ENCODE measurements around the gene TLCD2. TPM values are rescaled to one million over a fixed set of nuclear protein-coding genes. Genes with fewer than 3 reads are reported as not detected.

The TLCD2 gene
- total and polyA plus RNA-seq, 2 experiments from 2014 or later, result 0.70 to 1.4 TPM

GRCh38 chr17:1744551-1745512 lies 34.7 kb upstream of the TLCD2 start (continued):
- no peak for TF ChIP-seq CTCF (conservative IDR thresholded peaks at IDR 0.05; ENCODE audit: low read depth in 2 of 2)
- no peak for TF ChIP-seq EZH2 (IDR thresholded peaks at IDR 0.05; ENCODE audit: low read depth, unreplicated experiment)
- TF ChIP-seq CREB1 (CRISPR knock-in tag; IDR thresholded peaks at IDR 0.05; ENCODE audit: low read depth), result no peak
- no peak for TF ChIP-seq ZNF114 (CRISPR knock-in tag; IDR thresholded peaks at IDR 0.05)
- no peak for TF ChIP-seq NANOG (IDR thresholded peaks at IDR 0.05; ENCODE audit: borderline replicate concordance)
- no peak for TF ChIP-seq REST (IDR thresholded peaks at IDR 0.05; ENCODE audit: unreplicated experiment)
- TF ChIP-seq ZNF331 (CRISPR knock-in tag; IDR thresholded peaks at IDR 0.05; ENCODE audit: low read depth), result no peak
- TF ChIP-seq EZH2phosphoT487 (IDR thresholded peaks at IDR 0.05; ENCODE audit: unreplicated experiment), result no peak

DNA sequence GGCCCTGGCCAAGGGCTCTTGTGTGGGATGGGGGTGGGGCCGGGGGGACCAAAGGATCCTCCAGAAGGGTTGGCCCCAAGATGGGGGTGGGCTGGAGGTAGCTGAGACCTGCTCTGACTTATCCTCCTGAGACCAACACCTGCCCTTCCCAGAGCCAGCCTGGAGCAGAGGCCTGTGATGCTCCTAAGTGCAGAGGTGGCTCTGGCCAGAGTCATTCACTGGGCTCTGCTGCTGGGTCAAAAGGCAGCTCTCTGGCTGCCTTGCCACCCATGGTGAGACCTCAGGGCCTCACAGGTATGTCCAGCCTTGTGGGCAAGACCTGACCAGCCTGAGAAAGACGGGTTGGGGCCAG lies 32.9 kb upstream of the TLCD2 start:
- H3K9me3 Mint-ChIP-seq, result peaks cover 19% of the 10 kb centered on the region; the same call in 2 of the 3 replicates
- Histone ChIP-seq H3K79me2 (replicated peaks; ENCODE audit: insufficient read depth) (no peaks in the 10 kb centered on the region), H4K20me1 (replicated peaks; ENCODE audit: insufficient read depth) (no peaks in the 10 kb centered on the region), H3K4me2 (no peak overlapping the region), H2AFZ (no peak overlapping the region), H3K4me1 (ENCODE audit: insufficient read depth) (no peaks in the 10 kb centered on the region), H3K27ac (ENCODE audit: low read depth) (no peak overlapping the region), H3K36me3 (ENCODE audit: insufficient read depth) (no peaks in the 10 kb centered on the region), H3F3A (replicated peaks; ENCODE audit: low read depth) (no peaks in the 10 kb centered on the region; the same call in 1 of the 2 replicates), H3K9me2 (ENCODE audit: insufficient read depth) (no peaks in the 10 kb centered on the region), H3K27me3 (ENCODE audit: insufficient read depth) (no peaks in the 10 kb centered on the region), H3K4me3 (no peak overlapping the region)
- H3K4me1 Mint-ChIP-seq, result peaks cover 2% of the 10 kb centered on the region; the same call in 1 of the 3 replicates
- H3K4me3 Mint-ChIP-seq, result no peak overlapping the region
- ATAC-seq, result no peak
- no peak for DNase-seq (ENCODE audit: low spot score)
- no peak overlapping the region for H3K27ac Mint-ChIP-seq
- peaks cover 4% of the 10 kb centered on the region for H3K27me3 Mint-ChIP-seq (ENCODE audit: insufficient read depth, low read depth, poor library complexity)
- no peaks in the 10 kb centered on the region; the same call in 2 of the 3 replicates for H3K36me3 Mint-ChIP-seq (ENCODE audit: low read depth)
- TF ChIP-seq CREB1 (CRISPR knock-in tag; IDR thresholded peaks at IDR 0.05; ENCODE audit: low read depth) (no peak), NANOG (IDR thresholded peaks at IDR 0.05; ENCODE audit: borderline replicate concordance) (no peak), ZNF331 (CRISPR knock-in tag; IDR thresholded peaks at IDR 0.05; ENCODE audit: low read depth) (no peak), EZH2 (IDR thresholded peaks at IDR 0.05; ENCODE audit: low read depth, unreplicated experiment) (no peak), CTCF (conservative IDR thresholded peaks at IDR 0.05; ENCODE audit: low read depth in 2 of 2) (no peak), POLR2AphosphoS5 (IDR thresholded peaks at IDR 0.05; ENCODE audit: low read depth) (no peak), JUNB (IDR thresholded peaks at IDR 0.05; ENCODE audit: unreplicated experiment) (no peak)

All from GM23338 (cell line).